Measurements from ENCODE around the gene OTULINL. TPM values are rescaled to one million over a fixed set of nuclear protein-coding genes. Genes with fewer than 3 reads are reported as not detected.

OTULINL gene
- total RNA-seq, 2 experiments from 2014 or later = 2.6 to 2.7 TPM

DNA sequence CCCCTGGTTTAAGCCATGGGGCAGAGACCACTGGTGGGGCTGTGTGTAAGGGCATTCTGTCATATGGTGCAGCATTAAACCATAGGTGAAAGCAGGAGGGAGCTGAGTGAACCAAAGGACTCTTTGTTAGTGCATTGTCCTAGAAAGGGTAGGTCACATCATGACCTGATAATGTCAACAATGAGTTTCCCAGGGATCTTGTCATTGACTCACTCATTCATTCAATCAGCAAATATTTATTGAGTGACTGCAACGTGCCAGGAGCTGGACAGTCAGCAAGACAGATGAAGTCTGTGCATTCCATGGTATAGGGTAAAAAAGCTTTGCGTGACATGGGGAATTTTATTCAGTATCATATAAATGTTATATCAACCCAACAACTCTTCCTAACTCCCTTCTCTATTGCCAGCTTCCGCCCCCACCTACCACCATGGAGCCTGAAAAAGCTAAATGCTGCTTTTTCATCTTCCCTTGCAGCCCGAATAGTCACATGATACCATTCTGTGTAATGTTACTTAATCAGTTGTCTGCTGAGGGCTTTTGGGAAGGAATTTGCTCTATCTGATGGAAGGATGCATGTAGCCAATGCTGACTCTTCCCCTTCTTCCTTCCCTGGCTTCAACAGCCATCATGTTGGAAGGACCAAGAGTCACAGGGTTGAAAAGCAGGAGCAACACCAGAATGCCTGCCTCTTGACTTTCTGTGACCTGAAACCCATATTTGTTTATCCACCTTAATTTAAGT is 11.5 kb upstream of the OTULINL start:
- intact Hi-C loops (cut with micrococcal nuclease; ENCODE audit: unreplicated experiment) = no loop called here
- no peaks in the 10 kb centered on the region for H3K4me1 ChIP-seq (ENCODE audit: insufficient read depth, low read length, poor library complexity, severe bottlenecking)
- ChIA-PET CTCF (ENCODE audit: unreplicated experiment) (no interaction called here), POLR2A (interaction anchor here (0.6 kb wide), 2 partner anchors 18 to 112 kb away, joined by 3 to 4 read pairs; no protein-coding TSS in a partner anchor)
- H3K27ac ChIP-seq (ENCODE audit: low read depth, low read length, poor library complexity, severe bottlenecking) = no peak overlapping the region
- H4K20me1 ChIP-seq (ENCODE audit: insufficient read depth, low read length) = no peaks in the 10 kb centered on the region
- no peaks in the 10 kb centered on the region for H3K9me2 ChIP-seq (ENCODE audit: insufficient read depth, low read length)
- H3K9me3 ChIP-seq (ENCODE audit: low read length) = no peaks in the 10 kb centered on the region
- no peak for DNase-seq (ENCODE audit: low spot score)
- no peaks in the 10 kb centered on the region for H3K79me2 ChIP-seq (ENCODE audit: insufficient read depth, low read depth, low read length)
- no peak overlapping the region for H3K4me3 ChIP-seq (ENCODE audit: low read depth, low read length, poor library complexity, severe bottlenecking)
- BruUV-seq (replicated peaks) = no TSS peak
- no peak overlapping the region for H3K4me2 ChIP-seq (ENCODE audit: low read length)
- TF ChIP-seq EZH2phosphoT487 (IDR thresholded peaks at IDR 0.05; ENCODE audit: borderline replicate concordance, low read depth, low read length) = no peak
- TF ChIP-seq, protein P1, sequence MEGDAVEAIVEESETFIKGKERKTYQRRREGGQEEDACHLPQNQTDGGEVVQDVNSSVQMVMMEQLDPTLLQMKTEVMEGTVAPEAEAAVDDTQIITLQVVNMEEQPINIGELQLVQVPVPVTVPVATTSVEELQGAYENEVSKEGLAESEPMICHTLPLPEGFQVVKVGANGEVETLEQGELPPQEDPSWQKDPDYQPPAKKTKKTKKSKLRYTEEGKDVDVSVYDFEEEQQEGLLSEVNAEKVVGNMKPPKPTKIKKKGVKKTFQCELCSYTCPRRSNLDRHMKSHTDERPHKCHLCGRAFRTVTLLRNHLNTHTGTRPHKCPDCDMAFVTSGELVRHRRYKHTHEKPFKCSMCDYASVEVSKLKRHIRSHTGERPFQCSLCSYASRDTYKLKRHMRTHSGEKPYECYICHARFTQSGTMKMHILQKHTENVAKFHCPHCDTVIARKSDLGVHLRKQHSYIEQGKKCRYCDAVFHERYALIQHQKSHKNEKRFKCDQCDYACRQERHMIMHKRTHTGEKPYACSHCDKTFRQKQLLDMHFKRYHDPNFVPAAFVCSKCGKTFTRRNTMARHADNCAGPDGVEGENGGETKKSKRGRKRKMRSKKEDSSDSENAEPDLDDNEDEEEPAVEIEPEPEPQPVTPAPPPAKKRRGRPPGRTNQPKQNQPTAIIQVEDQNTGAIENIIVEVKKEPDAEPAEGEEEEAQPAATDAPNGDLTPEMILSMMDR (conservative IDR thresholded peaks at IDR 0.05; ENCODE audit: low read length) = no peak
- no peak overlapping the region for H2AFZ ChIP-seq (ENCODE audit: low read length)
- H3K36me3 ChIP-seq (ENCODE audit: insufficient read depth, low read length) = no peaks in the 10 kb centered on the region

DNA sequence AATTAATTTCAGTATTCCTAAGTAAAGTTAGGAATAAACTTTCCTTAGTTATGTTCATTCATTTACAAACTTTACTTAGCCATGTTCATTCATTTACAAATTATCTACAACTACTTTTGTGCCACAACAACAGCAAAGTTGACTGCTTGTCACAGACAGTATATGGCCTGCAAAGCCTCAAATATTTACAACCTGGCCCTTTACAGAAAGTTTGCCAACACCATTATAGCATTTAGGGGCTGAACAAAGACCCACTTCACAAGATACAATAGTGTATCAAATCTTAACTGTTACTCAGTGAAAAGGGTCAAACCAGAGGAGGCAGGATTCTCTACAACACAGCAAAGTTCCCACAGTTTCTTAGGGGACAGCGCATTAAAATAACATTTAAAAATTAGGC is 9.7 kb upstream of the OTULINL start:
- DNase-seq (ENCODE audit: low spot score) = no peak
- no peak for TF ChIP-seq EZH2phosphoT487 (IDR thresholded peaks at IDR 0.05; ENCODE audit: borderline replicate concordance, low read depth, low read length)
- TF ChIP-seq, protein P1 (conservative IDR thresholded peaks at IDR 0.05; ENCODE audit: low read length) = no peak
- no peak overlapping the region for H2AFZ ChIP-seq (ENCODE audit: low read length)
- H3K79me2 ChIP-seq (ENCODE audit: insufficient read depth, low read depth, low read length) = no peaks in the 10 kb centered on the region
- no peaks in the 10 kb centered on the region for H3K9me3 ChIP-seq (ENCODE audit: low read length)
- no TSS peak for BruUV-seq (replicated peaks)
- H3K9me2 ChIP-seq (ENCODE audit: insufficient read depth, low read length) = no peaks in the 10 kb centered on the region
- no peaks in the 10 kb centered on the region for H4K20me1 ChIP-seq (ENCODE audit: insufficient read depth, low read length)
- no peak overlapping the region for H3K4me2 ChIP-seq (ENCODE audit: low read length)
- H3K36me3 ChIP-seq (ENCODE audit: insufficient read depth, low read length) = no peaks in the 10 kb centered on the region
- ChIA-PET CTCF (ENCODE audit: unreplicated experiment) (no interaction called here), POLR2A (interaction anchor here (0.6 kb wide), 1 partner anchor 10 kb away, joined by 4 read pairs; no protein-coding TSS in a partner anchor)
- no peaks in the 10 kb centered on the region for H3K4me1 ChIP-seq (ENCODE audit: insufficient read depth, low read length, poor library complexity, severe bottlenecking)
- intact Hi-C loops (cut with micrococcal nuclease; ENCODE audit: unreplicated experiment) = no loop called here
- no peak overlapping the region for H3K27ac ChIP-seq (ENCODE audit: low read depth, low read length, poor library complexity, severe bottlenecking)
- no peak overlapping the region for H3K4me3 ChIP-seq (ENCODE audit: low read depth, low read length, poor library complexity, severe bottlenecking)

DNA sequence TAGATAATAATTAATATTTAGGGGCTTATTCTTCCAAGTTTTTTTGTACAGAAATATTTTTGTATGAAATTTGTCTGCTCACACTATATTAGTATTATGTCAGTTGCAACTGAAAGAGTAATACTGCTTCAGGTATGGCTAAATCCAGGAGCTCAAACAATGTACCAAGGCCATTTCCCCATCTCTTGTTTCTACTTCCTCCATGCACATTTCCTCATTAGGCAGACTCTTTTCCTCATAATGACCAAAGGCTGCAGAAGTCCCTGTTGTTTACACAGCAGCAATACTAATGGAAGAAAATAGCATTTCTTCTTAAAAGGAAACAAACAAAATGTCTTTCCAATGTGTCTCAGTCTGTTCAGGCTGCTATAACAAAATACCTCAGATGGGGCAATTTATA is 9.2 kb upstream of the OTULINL start:
- no peak overlapping the region for H3K4me3 ChIP-seq (ENCODE audit: low read depth, low read length, poor library complexity, severe bottlenecking)

More for the DNA sequence above, 9.2 kb upstream of the OTULINL start:
- intact Hi-C loops (cut with micrococcal nuclease; ENCODE audit: unreplicated experiment) = no loop called here
- ChIA-PET POLR2A (no interaction called here), CTCF (ENCODE audit: unreplicated experiment) (no interaction called here)
- Histone ChIP-seq H3K9me3 (ENCODE audit: low read length) (no peaks in the 10 kb centered on the region), H3K4me1 (ENCODE audit: insufficient read depth, low read length, poor library complexity, severe bottlenecking) (no peaks in the 10 kb centered on the region), H3K79me2 (ENCODE audit: insufficient read depth, low read depth, low read length) (no peaks in the 10 kb centered on the region), H3K36me3 (ENCODE audit: insufficient read depth, low read length) (no peaks in the 10 kb centered on the region), H3K9me2 (ENCODE audit: insufficient read depth, low read length) (no peaks in the 10 kb centered on the region), H4K20me1 (ENCODE audit: insufficient read depth, low read length) (no peaks in the 10 kb centered on the region), H3K27ac (ENCODE audit: low read depth, low read length, poor library complexity, severe bottlenecking) (no peak overlapping the region), H3K4me2 (ENCODE audit: low read length) (no peak overlapping the region), H2AFZ (ENCODE audit: low read length) (no peak overlapping the region)
- no peak for DNase-seq (ENCODE audit: low spot score)
- TF ChIP-seq EZH2phosphoT487 (IDR thresholded peaks at IDR 0.05; ENCODE audit: borderline replicate concordance, low read depth, low read length) = no peak
- TF ChIP-seq, protein P1 (conservative IDR thresholded peaks at IDR 0.05; ENCODE audit: low read length) = no peak
- no TSS peak for BruUV-seq (replicated peaks)
